PC-3 (cell line): Measurements from ENCODE around the gene RXFP1.

Experiments
- CTCF ChIP-seq: fragments of 300-600 bp; sonication (generic); conservative IDR thresholded peaks from 2 replicates; pipeline ENCODE4 v1.5.1; 2017; ENCODE audit warnings: antibody characterized with exemption, low read depth, mild to moderate bottlenecking, low read length
- EZH2 ChIP-seq: fragments of 300-600 bp; sonication (generic); IDR thresholded peaks from one replicate; pipeline ENCODE4 v1.6.1; 2017; ENCODE audit warnings: antibody characterized with exemption, mild to moderate bottlenecking, low read length; ENCODE audit not compliant: unreplicated experiment
- EZH2phosphoT487 ChIP-seq: fragments of 300-600 bp; sonication (generic); IDR thresholded peaks from 2 replicates; pipeline ENCODE4 v1.6.1; 2018; ENCODE audit warnings: mild to moderate bottlenecking, antibody characterized with exemption, low read length, borderline replicate concordance

- TF ChIP-seq CTCF: no peak
- TF ChIP-seq EZH2: no peak
- no peak for TF ChIP-seq EZH2phosphoT487
Measured at GRCh38 chr4:158588777-158589176, 67.1 kb downstream of the RXFP1 start.
